HG03439 (cell line): ENCODE measurements around the gene CAPN10.
"Not testable (repeated sequence)": the region's sequence is repeated elsewhere in the genome, so short reads cannot be mapped to it uniquely, and the experiment has no call there.

Experiments
- ATAC-seq: cut with Tn5 transposase; IDR thresholded peaks from one replicate; pipeline ENCODE4 v1.9.1; 2021; ENCODE audit warnings: mild to moderate bottlenecking, moderate library complexity; ENCODE audit not compliant: unreplicated experiment

CAPN10 gene, protein sequence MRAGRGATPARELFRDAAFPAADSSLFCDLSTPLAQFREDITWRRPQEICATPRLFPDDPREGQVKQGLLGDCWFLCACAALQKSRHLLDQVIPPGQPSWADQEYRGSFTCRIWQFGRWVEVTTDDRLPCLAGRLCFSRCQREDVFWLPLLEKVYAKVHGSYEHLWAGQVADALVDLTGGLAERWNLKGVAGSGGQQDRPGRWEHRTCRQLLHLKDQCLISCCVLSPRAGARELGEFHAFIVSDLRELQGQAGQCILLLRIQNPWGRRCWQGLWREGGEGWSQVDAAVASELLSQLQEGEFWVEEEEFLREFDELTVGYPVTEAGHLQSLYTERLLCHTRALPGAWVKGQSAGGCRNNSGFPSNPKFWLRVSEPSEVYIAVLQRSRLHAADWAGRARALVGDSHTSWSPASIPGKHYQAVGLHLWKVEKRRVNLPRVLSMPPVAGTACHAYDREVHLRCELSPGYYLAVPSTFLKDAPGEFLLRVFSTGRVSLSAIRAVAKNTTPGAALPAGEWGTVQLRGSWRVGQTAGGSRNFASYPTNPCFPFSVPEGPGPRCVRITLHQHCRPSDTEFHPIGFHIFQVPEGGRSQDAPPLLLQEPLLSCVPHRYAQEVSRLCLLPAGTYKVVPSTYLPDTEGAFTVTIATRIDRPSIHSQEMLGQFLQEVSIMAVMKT

DNA sequence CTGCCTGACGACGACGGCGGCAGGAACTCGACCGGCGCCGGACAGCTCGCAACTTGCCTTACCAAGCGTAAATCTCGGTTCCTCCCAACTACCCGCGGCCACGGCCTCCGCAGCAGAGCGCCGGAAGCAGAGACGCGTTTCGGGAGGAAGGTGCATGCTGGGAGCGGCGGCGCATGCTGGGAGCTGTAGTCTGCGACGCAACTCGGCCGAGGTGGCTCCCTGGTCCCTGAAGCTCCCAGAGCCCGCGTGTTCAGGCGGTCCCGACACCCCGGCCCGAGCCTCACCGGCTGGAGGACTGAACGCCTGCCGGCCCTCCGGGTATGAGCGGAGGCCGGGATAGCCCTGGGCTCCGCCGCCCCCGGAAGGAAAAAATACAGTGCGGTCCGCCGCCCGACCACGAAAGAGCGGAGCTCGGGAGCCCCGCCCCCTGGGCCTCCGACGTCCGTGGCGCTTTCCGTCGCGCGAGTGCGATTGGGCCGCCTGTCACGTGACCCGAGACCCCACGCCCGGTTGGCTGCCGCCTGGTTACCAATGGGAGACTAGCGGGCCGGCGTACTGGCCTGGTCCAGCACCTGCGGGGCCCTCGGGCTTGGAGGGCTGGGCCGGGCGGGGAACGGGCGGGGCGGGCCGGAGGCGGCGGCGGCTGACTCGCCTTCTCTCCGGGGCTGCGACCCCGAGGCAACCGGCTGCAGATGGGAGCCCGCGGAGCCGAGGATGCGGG lies at the start of gene CAPN10:
TSS of gene CAPN10 (plus strand) at position 537 of the 721 bp plus-strand sequence. CDS start at position 715, 178 bp downstream.
- peak; percentile 66 for ATAC-seq

- no peak for ATAC-seq
These were observed 48.3 kb upstream of the CAPN10 start for GRCh38 chr2:240538031-240538780.

GRCh38 chr2:240539101-240539500 lies 47.4 kb upstream of the CAPN10 start:
- not testable (repeated sequence) for ATAC-seq

GRCh38 chr2:240539906-240540305 lies 46.6 kb upstream of the CAPN10 start:
- ATAC-seq, result no peak

- no peak for ATAC-seq
These were observed 35.2 kb upstream of the CAPN10 start for GRCh38 chr2:240551288-240551687.

DNA sequence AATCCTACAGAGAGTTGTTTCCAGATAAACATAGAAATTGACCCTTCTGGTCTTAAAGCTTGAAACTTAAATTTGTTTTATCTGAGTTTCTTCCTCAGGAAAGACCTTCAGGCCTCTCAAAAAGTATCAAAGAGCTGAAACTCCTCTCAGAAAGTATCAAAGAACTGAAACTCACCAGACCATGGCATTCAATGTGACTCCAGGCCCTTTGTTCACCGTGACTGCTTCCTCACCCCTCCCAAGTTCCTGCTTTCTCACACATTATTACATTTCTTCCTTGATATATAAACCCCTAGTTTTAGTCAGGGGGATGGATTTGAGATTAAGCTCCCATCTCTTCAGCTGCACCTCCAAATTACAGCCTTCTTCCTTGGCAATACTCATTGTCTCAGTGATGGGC lies 34.7 kb upstream of the CAPN10 start:
- no peak for ATAC-seq

DNA sequence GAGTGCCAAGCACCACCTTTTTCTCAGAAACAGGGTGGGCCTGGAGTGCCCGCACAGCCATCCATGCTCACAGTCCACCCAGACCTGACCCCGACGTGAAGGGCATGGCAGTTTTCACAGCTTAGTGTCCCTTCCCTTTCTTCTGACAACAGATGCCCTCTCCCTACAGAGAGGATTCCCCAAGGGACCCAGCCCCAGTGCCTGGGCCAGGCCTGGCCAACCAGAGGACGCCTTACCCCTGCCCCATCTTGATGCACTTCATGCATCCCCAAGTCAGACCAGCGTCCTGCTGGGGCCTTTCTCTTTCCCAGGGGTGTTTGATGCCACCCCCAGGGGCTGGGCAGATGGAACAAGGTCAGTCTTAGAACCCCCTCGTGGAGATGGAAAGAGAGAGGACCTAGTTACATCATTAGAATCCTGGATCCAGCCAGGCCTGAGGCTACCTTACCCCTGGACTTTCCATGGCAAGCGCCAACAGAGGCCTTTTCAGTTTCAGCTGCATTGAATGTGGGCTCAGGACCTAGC lies 32.5 kb upstream of the CAPN10 start:
- no peak for ATAC-seq

GRCh38 chr2:240554767-240555493 lies 31.6 kb upstream of the CAPN10 start:
- no peak for ATAC-seq

GRCh38 chr2:240555541-240556250 lies 30.8 kb upstream of the CAPN10 start:
- ATAC-seq, result no peak

GRCh38 chr2:240556553-240557100 lies 29.9 kb upstream of the CAPN10 start:
- no peak for ATAC-seq

GRCh38 chr2:240557101-240557751 lies 29.3 kb upstream of the CAPN10 start:
- no peak for ATAC-seq

DNA sequence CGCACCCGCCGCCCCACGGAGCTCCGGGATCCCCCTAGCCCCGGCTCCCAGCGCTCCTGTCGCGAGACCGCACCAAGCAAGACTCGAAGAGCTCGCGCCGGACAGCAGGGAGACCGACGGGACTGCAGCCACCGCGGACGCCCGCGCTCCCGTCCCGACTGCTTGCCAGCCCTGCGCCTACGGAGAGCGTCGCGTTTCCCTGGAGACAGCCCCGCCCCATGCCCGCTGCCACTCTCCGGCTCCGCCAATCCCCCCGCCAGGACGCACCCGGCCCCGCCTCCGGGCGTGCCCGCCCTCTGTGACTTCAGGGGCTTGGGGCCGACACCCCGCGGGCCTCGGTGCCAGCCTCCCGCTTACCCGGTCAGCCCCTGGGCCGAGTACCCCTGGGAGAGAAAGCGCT lies 28.7 kb upstream of the CAPN10 start, which contains the start of gene ANKMY1:
TSS of gene ANKMY1 (minus strand) at position 181 of the 400 bp plus-strand sequence. CDS start 653 bp downstream, outside the sequence.
- ATAC-seq, result no peak

DNA sequence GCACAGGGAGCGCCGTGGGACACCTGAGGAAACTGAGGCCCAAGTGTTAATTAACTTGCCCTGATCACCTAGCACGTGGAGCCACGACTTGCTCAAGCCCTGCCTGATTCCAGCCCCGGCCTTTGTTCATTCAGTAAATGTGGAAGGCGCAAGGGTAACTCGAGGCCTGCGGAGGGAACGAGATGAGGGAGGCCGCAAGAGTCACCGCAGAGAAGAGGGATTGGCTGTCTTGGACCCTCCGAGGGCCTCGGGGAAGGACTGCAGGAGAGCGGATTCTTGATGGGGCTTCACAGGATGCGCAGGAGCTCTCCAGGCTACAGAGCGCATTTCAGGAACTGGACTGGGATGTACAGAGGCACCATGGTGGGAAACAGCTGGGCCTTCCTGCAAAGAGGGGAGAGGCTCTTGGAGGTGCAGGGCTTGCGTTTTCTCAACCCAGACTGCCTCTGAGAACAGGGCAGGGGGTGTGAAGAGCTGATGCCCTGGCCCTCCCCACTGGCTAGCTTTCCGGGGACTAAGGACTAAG lies 28.2 kb upstream of the CAPN10 start:
- no peak for ATAC-seq

DNA sequence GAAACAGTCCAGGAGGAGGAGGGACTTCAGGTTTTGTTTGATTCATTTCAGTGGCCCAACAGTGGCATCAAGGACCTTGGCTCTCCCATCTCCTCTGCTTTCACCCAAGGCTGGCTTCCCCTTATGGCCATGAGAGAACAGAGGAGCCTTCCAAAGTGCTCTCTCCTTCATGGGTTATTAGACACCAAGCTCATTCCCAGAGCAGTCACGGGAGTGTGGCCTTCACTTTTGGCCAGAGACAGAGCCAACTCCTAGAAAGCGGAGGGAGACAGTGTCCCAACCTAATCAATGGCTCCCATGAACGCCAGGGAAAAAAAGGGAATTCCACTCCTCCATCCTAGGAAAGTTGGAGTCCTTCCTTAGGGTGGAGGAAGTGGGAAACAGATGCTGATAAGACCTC lies 27.2 kb upstream of the CAPN10 start:
- no peak for ATAC-seq

DNA sequence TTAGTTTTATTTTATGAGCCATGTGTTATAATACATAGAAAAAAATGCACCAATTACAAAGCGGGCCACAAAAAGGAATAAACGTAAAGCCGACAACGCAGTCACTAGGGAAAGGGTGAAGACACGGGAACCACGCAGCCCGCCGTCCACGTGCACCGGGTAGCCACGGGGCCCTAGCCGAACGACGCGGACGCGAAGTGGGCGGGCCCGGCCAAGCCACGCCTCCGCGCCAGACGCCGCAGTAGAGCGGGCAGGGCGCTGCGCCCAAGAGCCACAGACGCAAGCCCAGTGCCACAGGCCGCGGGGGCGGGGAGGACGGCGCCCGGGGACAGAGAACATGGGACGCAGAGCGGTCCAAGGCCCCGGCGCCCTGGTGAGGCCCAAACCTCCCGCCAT lies 26.5 kb upstream of the CAPN10 start, which contains the start of gene DUSP28:
TSS of gene DUSP28 (plus strand) at position 274 of the 396 bp plus-strand sequence. CDS start 328 bp downstream, outside the sequence.
- peak; percentile 55 for ATAC-seq

DNA sequence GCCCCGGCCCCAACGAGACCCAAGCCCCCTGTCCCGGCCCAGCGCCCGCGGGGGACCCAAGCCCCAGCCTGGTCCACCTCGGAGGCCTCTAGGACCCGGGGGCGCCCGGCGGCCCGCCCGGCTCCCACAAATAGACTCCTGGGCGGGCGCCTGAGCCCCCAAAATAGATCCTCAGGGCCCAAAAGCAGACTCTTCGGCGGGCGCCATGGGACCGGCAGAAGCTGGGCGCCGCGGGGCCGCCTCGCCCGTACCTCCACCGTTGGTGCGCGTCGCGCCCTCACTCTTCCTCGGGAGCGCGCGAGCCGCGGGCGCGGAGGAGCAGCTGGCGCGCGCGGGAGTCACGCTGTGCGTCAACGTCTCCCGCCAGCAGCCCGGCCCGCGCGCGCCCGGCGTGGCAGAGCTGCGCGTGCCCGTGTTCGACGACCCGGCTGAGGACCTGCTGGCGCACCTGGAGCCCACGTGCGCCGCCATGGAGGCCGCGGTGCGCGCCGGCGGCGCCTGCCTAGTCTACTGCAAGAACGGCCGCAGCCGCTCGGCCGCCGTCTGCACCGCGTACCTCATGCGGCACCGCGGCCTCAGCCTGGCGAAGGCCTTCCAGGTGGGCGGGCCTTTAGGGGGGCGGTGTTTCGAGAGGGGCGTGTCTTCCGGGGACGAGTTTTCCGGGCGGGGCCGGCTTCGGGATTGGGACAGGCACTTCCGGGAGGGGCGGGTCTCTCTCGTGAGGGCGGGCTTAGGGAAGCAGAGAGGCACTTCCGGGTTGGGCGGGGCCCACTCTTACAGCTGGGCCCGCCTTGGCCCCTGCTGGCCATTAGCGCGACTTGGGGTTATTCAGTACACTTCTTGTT lies 25.8 kb upstream of the CAPN10 start:
- ATAC-seq, result peak; percentile 51

- no peak for ATAC-seq
These were observed 25.1 kb upstream of the CAPN10 start for GRCh38 chr2:240561325-240561971.
